Neural crest cell (in vitro differentiated cells): ENCODE measurements around the gene SPAG5. TPM values are rescaled to one million over a fixed set of nuclear protein-coding genes. Genes with fewer than 3 reads are reported as not detected.
A peak's percentile ranks its signal among the peaks of the same experiment; 100 is the strongest.

Experiments used
- DNase-seq: peaks from one replicate; pipeline ENCODE4 v3.0.0; 2021; ENCODE audit warnings: low read depth, mixed read lengths, low spot score
- H3K27ac Mint-ChIP-seq: one replicate; pipeline ENCODE4 v1.8.0; 2021; ENCODE audit warnings: mild to moderate bottlenecking, mixed read lengths; ENCODE audit not compliant: unreplicated experiment
- H3K27me3 Mint-ChIP-seq: 2 replicates; pipeline ENCODE4 v1.8.0; 2021; ENCODE audit warnings: low read depth, mild to moderate bottlenecking, mixed read lengths
- H3K36me3 Mint-ChIP-seq: 2 replicates; pipeline ENCODE4 v1.8.0; 2021; ENCODE audit warnings: low read depth, mild to moderate bottlenecking, mixed read lengths
- H3K4me1 Mint-ChIP-seq: 2 replicates; pipeline ENCODE4 v1.8.0; 2021; ENCODE audit warnings: mixed read lengths
- H3K4me3 Mint-ChIP-seq: one replicate; pipeline ENCODE4 v1.8.0; 2021; ENCODE audit warnings: mild to moderate bottlenecking, mixed read lengths
- H3K9me3 Mint-ChIP-seq: 2 replicates; pipeline ENCODE4 v1.8.0; 2021; ENCODE audit warnings: mixed read lengths
- CTCF ChIP-seq: fragments of 200-600 bp; sonication (generic); conservative IDR thresholded peaks from 2 replicates; pipeline ENCODE4 v1.5.0; 2021; ENCODE audit warnings: antibody characterized with exemption, mild to moderate bottlenecking
- total RNA-seq: library from RNA; stranded (reverse); gene quantifications from 2 replicates; pipeline ENCODE4 v1.2.1, GENCODE V29; 2021

SPAG5 gene
- total RNA-seq, 1 donor from 2014 or later: 151 TPM

- no peak for DNase-seq
- peaks cover 31% of the 10 kb centered on the region for H3K4me1 Mint-ChIP-seq
- H3K4me3 Mint-ChIP-seq: peak overlapping the region; percentile 95
- no peaks in the 10 kb centered on the region for H3K27me3 Mint-ChIP-seq
- no peaks in the 10 kb centered on the region for H3K9me3 Mint-ChIP-seq
- peaks cover 6% of the 10 kb centered on the region for H3K36me3 Mint-ChIP-seq
- H3K27ac Mint-ChIP-seq: no peak overlapping the region
- no peak for TF ChIP-seq CTCF
Measured at GRCh38 chr17:28569446-28569845, 29.4 kb downstream of the SPAG5 start.

DNA sequence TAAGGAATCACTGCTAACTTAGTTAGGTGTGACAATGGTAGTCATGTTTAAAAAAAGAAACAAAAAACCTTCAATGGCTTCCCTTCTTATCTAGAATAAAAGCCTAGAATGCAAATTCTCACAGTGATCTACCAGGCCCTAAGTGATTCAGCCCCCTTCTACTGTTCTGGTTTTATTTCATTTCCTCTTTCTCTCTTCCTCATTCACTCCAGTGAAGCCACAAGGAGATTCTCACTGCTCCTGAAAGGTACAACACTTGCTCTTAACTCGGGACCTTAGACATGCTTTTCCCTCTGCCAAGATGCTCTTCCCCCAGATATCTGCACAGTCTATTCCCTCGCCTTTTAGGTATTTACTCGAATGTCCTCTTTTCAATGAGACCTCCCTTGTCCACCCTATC lies 31.2 kb downstream of the SPAG5 start:
- H3K36me3 Mint-ChIP-seq: peaks cover 6% of the 10 kb centered on the region
- TF ChIP-seq CTCF: no peak
- H3K9me3 Mint-ChIP-seq: no peaks in the 10 kb centered on the region
- H3K4me1 Mint-ChIP-seq: peaks cover 31% of the 10 kb centered on the region
- no peak for DNase-seq
- no peak overlapping the region for H3K27ac Mint-ChIP-seq
- peak overlapping the region; percentile 31 for H3K4me3 Mint-ChIP-seq
- no peaks in the 10 kb centered on the region for H3K27me3 Mint-ChIP-seq

- Mint-ChIP-seq H3K36me3 (peaks cover 10% of the 10 kb centered on the region), H3K27ac (no peak overlapping the region), H3K9me3 (no peaks in the 10 kb centered on the region), H3K27me3 (no peaks in the 10 kb centered on the region), H3K4me3 (no peak overlapping the region), H3K4me1 (peaks cover 6% of the 10 kb centered on the region)
- no peak for TF ChIP-seq CTCF
- no peak for DNase-seq
Measured at GRCh38 chr17:28563475-28563874, 35.4 kb downstream of the SPAG5 start.

DNA sequence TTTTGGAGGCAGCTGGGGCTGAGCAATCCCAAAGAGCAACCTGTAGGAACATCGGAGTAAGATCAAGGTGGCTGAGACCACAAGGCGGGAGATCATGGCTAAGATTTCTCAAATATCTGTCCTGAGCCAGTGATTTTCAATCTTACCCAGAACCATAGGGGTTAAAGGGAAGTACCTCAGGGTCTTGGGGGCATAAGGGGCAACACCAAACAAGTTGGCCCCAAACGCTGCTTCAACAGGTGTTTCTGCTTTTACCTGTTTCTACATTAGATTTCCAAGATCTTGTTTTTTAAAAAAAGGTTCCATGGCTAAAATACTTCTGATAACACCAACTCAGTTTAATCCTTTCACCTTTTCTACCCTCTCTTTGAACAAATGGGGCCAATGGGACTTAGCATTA lies 43.8 kb downstream of the SPAG5 start:
- Mint-ChIP-seq H3K4me3 (peak overlapping the region; percentile 13), H3K9me3 (no peaks in the 10 kb centered on the region), H3K4me1 (peaks cover 26% of the 10 kb centered on the region), H3K36me3 (peaks cover 14% of the 10 kb centered on the region), H3K27ac (no peak overlapping the region), H3K27me3 (no peaks in the 10 kb centered on the region)
- no peak for DNase-seq
- no peak for TF ChIP-seq CTCF

DNA sequence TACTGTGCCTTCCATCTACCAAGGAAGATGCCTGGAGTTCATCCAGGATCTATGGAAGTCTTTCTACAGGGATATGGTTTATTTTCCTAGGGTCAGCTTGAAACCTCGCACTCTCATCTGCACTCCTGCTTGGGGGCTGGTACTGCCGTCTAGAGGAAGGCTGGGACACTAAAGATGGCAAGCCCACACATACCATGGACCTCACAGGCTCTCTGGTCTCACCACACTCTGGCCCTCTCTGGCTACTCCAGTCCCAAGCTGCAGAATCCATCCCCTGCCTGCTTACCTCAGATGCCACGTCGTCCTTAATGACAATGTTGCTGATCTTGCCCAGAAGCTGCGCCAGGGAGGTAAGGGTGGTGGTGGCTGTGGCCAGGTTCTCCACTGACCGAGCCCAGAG lies 44.3 kb downstream of the SPAG5 start:
- peaks cover 12% of the 10 kb centered on the region for H3K36me3 Mint-ChIP-seq
- TF ChIP-seq CTCF: no peak
- peak overlapping the region; percentile 22 for H3K4me3 Mint-ChIP-seq
- no peak for DNase-seq
- peaks cover 27% of the 10 kb centered on the region for H3K4me1 Mint-ChIP-seq
- no peaks in the 10 kb centered on the region for H3K9me3 Mint-ChIP-seq
- H3K27me3 Mint-ChIP-seq: no peaks in the 10 kb centered on the region
- H3K27ac Mint-ChIP-seq: no peak overlapping the region

GRCh38 chr17:28553000-28553505 lies 45.8 kb downstream of the SPAG5 start:
- H3K27ac Mint-ChIP-seq: no peak overlapping the region
- no peak for TF ChIP-seq CTCF
- no peaks in the 10 kb centered on the region for H3K9me3 Mint-ChIP-seq
- no peak for DNase-seq
- peak overlapping the region; percentile 91 for H3K4me3 Mint-ChIP-seq
- H3K27me3 Mint-ChIP-seq: no peaks in the 10 kb centered on the region
- H3K36me3 Mint-ChIP-seq: peaks cover 12% of the 10 kb centered on the region
- peaks cover 30% of the 10 kb centered on the region for H3K4me1 Mint-ChIP-seq
